GM10266 (cell line): Measurements from ENCODE around the gene CFAP53.

Source experiments
- DNase-seq: peaks from one replicate; pipeline ENCODE4 v3.0.0; 2012; ENCODE audit errors: extremely low spot score
- TF ChIP-seq, protein P1 (sequence below): IDR thresholded peaks from 2 replicates; pipeline ENCODE4 v1.5.1; 2012; ENCODE audit warnings: mild to moderate bottlenecking, low read depth; ENCODE audit not compliant: control insufficient read depth, insufficient read depth; ENCODE audit errors: missing control alignments

The CFAP53 gene

DNA sequence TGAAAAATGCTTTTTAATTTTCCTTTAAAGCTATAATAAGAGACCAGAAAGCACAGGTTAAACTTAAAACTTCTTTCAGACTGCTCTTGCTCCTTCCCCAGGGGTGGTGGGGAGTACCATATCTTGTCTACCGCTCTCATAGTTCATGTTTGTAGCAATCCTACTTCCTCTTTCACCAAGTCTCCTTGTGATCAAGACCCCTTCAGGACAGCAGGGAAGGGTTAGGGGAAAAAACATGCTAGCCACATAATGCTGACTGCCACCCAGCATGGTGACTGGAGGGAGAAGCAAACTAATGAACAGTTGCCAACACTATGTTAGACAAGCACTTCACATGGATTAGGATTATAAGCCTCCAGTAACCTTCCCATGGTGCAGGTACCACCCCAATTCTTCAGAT is 79.9 kb downstream of the CFAP53 start:
- TF ChIP-seq, protein P1, sequence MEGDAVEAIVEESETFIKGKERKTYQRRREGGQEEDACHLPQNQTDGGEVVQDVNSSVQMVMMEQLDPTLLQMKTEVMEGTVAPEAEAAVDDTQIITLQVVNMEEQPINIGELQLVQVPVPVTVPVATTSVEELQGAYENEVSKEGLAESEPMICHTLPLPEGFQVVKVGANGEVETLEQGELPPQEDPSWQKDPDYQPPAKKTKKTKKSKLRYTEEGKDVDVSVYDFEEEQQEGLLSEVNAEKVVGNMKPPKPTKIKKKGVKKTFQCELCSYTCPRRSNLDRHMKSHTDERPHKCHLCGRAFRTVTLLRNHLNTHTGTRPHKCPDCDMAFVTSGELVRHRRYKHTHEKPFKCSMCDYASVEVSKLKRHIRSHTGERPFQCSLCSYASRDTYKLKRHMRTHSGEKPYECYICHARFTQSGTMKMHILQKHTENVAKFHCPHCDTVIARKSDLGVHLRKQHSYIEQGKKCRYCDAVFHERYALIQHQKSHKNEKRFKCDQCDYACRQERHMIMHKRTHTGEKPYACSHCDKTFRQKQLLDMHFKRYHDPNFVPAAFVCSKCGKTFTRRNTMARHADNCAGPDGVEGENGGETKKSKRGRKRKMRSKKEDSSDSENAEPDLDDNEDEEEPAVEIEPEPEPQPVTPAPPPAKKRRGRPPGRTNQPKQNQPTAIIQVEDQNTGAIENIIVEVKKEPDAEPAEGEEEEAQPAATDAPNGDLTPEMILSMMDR, result no peak
- DNase-seq, result no peak

DNA sequence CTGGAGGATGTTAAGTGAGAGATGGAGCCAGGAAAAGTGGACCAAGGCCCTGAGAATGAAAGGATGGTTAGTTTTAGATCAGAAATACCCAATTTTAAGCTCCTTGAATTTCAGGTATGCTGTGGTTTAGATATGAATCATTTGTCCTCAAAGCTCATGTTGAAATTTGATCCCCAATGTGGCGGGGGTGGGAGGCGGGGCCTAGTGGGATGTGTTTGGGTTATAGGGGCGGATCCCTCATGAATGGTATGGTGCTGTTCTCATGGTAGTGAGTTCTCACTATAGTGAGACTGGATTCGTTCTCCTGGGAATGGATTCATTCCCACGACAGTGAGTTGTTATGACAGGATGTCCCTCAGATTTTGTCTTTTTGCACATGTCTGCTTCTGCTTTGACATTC is 82.7 kb downstream of the CFAP53 start:
- TF ChIP-seq, protein P1, result no peak
- DNase-seq, result no peak

DNA sequence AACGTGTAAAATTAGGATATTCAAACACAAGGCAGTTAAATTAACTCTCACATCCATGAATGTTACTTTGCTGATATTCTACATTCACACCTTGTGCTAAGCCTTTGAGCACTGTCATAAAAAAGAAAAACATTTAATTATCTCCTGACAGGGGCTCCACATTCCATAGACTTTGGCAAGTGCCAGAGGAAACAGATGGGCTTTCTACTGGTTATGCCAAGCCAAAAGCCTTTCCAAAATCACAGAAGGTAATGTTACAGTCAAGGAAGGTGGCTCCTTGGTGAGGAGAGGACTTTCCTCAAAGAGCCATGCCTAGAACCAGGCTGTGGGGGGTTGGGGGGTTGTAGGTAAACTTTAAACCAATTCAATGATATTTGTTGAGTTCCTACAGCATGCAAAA is 83.8 kb downstream of the CFAP53 start:
- no peak for DNase-seq
- TF ChIP-seq, protein P1, result no peak

DNA sequence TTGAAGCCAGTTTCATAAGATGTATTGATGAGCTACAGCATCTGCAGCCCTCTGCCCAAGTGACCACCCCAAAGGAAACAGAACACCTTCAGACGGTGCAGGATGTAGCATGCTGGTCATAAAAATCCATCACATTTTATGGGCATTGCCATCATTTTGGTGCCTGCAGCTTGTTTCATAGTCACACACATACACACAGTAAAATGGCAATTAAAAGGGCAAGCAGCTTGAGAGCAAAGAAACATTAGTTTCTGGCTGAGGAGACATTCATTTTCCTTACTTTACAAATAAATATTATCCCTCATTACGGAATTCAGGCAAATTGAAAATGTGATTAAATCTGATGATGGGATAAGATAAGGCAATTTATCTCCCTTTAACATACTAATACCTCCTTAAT is 84.7 kb downstream of the CFAP53 start:
- TF ChIP-seq, protein P1, result no peak

DNA sequence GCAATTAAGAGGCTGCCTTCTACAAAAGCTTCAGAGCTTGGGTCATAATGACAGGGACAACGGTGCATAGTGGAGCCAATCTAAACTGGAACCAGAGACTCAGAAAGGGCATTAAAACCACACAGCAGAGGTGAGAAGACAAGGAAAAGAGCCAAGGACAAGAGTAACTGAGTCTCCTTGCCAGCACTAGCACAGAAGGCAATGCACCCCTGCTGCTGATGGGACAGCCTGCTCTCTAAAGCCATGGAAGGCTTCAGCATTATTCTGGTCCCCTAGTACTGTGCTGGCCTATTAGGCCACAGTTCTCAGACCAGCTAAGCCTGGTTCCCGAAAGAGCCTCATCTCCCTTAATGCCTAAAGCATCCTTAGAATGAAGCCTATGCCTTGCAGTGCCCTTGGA is 86.8 kb downstream of the CFAP53 start:
- DNase-seq, result no peak
- TF ChIP-seq, protein P1, result no peak

More for the DNA sequence above, 84.7 kb downstream of the CFAP53 start:
- no peak for DNase-seq

DNA sequence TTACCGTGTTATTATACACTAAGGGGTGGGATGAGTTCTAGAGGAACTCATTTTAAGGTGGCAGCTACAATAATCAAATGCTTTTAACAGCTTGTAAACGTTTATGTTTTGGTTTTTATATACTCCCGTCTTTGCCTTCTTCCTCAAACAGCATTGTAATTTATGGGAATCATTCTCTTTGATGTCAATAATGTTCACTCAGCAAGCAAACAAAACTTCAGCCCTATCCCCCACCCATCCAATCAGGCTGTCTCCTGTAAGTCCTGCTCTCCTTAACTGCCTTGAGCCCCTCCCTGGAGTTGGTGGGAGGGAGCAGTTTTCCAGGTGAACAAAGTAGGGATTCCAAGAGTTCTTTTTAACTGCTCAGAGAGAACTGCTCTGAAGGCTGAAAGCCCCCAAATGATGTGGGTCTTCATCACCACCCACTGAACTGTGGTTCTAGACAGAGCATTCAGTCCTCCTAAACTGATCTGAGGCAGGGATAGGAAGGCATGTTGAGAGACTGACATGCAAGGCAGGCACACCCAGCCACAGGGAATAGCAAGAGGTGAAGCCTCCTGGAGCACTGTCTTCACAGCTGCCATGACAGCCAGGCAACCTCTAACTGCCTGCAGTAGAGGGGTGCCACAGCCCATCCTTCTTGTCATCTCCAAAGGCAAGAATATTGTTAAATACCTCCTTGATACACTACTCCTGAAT is 88.9 kb downstream of the CFAP53 start:
- DNase-seq, result no peak

More for the DNA sequence above, 88.9 kb downstream of the CFAP53 start:
- TF ChIP-seq, protein P1, result no peak
